GM18873 (cell line): ENCODE measurements around the gene CYP2A6.
"Not testable (repeated sequence)": the region's sequence is repeated elsewhere in the genome, so short reads cannot be mapped to it uniquely, and the experiment has no call there.

Source experiments
- ATAC-seq: cut with Tn5 transposase; IDR thresholded peaks from one replicate; pipeline ENCODE4 v1.9.1; 2021; ENCODE audit warnings: mild to moderate bottlenecking, moderate library complexity, moderate number of reproducible peaks; ENCODE audit not compliant: unreplicated experiment, low FRiP score

CYP2A6 gene, protein sequence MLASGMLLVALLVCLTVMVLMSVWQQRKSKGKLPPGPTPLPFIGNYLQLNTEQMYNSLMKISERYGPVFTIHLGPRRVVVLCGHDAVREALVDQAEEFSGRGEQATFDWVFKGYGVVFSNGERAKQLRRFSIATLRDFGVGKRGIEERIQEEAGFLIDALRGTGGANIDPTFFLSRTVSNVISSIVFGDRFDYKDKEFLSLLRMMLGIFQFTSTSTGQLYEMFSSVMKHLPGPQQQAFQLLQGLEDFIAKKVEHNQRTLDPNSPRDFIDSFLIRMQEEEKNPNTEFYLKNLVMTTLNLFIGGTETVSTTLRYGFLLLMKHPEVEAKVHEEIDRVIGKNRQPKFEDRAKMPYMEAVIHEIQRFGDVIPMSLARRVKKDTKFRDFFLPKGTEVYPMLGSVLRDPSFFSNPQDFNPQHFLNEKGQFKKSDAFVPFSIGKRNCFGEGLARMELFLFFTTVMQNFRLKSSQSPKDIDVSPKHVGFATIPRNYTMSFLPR

GRCh38 chr19:40850277-40850676 is at the start of gene CYP2A6:
TSS of gene CYP2A6 (minus strand) at chr19:40850447. CDS start at chr19:40850426, 21 bp downstream.
- ATAC-seq, result not testable (repeated sequence)

DNA sequence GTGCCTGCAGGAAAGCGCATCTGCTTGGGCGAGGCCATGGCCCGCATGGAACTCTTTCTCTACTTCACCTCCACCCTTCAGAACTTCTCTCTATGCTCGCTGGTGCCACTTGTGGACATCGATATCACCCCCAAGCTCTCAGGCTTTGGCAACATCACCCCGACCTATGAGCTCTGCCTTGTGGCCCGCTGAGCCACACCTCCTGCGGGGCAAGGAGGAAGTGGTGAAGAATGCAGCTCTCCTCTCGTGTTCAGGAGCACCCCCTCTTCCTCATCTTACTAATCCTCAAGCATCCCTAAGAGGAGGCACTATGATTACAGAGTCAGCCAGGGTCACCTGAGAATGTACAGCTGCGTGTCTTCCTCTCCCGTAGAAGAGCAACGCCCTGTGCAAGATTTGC is 49.7 kb upstream of the CYP2A6 start:
- ATAC-seq, result not testable (repeated sequence)

- ATAC-seq, result not testable (repeated sequence)
Measured at GRCh38 chr19:40896843-40897789, 46.9 kb upstream of the CYP2A6 start.

DNA sequence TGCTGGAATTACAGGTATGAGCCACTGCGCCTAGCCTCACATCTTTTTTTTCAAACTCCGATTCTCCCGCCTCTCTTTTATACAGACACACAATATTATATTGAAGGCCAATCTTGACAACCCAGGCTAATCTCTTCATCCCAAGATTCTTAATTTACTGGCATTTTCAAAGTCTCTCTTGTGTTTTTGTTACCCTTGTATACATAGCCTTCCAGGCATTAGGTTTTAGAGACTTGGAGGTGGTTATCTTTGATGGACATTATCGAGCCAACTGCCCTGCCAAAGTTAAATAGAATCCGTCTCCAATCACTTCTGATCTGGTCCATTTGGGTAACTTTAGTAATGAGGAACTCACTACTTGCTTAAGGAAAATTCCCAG is 46.2 kb upstream of the CYP2A6 start:
- ATAC-seq, result no peak

DNA sequence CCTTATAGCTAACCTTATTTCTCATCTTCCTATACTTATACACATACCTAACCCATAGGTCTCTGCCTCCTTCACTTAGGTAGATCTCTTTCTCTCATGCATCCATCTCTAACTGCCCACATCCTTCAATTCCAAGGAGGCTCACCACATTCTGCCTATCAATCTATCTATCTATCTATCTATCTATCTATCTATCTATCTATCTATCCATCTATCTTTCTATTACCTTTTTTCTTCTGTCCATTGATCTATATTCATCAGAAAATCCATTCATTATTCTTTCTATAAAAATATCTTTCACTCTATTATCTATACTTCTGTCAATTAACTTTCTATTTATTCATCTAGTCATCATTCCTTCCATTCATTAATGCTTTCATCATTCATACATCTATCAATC is 42.9 kb upstream of the CYP2A6 start:
- no peak for ATAC-seq

DNA sequence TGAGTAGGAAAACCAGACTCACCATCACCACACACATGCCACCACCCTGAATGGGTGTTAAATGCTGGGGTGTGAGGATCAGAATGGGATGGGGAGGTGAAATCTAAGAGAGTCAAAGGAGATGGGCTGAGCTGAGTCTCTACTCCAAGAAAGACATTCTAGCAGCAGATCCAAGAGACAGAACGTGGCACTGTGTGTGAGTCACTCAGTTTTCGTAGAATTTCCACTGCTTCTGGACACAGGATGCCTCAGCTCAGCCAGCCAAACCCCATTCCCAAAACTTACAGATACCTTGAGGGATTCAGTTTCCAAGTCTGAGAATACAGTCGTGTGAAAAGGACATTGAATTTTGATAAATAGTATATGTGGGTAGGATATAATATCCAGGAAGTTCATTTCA is 39.1 kb upstream of the CYP2A6 start:
- no peak for ATAC-seq

DNA sequence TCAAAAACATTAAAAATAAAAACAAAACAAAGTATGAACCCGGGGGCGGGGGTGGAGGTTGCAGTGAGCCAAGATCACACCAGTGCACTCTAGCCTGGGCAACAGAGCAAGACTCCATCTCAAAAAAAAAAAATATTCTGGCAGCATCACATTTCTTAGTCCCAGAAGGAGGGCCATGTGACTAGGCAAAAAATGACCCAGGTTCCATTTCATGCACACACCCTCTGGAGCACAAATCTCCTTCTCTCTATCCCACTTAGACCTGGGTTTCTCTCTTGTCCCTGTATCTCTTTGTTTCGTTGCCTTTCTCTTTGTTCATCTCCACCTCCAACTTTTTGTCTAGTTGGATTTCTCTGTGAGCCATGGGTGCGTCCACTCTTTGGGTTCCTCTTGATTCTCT is 37.9 kb upstream of the CYP2A6 start:
- ATAC-seq, result no peak

DNA sequence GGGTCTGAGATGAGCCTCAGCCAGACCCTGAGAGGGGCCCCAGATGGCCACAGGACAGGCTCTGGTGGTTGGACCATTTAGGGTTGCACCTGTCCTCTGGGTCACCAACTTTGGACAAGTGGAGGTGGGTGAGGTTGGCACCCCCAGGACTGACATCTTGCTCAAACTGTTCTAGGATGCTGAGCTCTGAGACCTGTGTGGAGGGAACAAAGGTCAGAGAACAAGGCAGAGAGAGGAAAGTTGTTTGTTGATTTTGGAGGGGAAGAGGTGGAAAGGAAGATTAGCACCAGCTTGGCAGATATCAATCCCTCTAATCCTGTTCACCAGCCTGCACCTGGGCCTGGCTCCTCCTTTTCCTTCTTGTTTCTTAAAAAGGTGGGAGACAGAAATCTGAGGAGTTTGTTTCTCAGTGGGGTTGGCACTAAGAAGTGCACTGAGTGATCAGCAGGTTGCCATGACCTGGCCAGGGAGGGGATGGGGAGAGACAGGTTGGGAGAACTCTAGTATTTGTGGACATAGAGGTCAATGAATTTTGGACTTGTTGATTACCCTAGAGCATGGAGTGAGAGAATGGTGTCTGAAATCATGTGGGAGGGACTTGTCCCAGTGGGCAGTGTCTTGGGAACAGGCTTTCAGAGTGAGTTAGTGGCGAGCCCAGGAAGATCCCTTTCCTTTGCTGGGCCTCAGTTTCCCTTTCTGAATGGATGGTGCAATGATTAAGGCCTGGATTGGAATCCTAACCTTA is 34.1 kb upstream of the CYP2A6 start:
- not testable (repeated sequence) for ATAC-seq

DNA sequence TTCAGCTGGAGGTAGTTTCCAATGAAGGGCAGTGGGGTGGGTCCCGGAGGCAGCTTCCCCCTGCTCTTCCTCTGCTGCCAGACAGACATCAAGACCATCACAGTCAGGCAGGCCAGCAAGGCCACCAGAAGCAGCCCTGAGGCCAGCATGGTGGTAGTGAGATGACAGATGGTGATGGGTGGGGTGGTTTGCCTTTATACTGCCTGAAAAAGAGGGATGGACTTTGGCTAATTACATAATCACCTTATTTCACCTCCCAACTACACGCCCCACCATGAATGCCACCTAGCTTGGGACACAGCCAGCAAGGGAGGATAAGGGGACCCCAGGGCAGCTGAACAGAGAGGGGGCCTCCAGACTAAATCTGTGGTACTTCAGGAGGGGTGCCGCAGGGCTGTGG is 31.8 kb upstream of the CYP2A6 start, which contains the start of gene CYP2A7:
CYP2A7 (minus strand) TSS at position 170 of the 400 bp plus-strand sequence; CDS start at position 149, 21 bp downstream.
- ATAC-seq, result not testable (repeated sequence)

DNA sequence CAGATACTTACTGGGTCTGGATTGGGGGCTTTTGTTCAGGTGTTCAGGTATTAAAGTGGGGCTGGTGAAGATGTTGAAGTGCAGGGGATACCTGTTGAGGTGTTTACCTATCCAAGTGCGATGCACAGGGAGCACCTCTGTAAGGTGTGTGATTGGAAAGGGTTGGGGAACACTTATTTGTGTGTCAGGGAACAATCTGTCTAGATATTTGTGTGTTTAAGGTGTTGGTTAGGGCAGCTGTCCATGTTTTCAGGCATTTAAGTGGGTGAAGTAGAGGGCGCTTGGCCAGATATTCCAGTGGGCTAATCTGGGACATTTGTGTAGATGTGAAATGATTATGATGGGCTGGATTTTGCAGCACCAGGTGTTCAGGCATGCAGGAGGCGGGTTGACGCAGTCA is 29.1 kb upstream of the CYP2A6 start:
- not testable (repeated sequence) for ATAC-seq

GRCh38 chr19:40875526-40875951 is 25.3 kb upstream of the CYP2A6 start:
- ATAC-seq, result not testable (repeated sequence)

- not testable (repeated sequence) for ATAC-seq
Measured at GRCh38 chr19:40874874-40875273, 24.6 kb upstream of the CYP2A6 start.

DNA sequence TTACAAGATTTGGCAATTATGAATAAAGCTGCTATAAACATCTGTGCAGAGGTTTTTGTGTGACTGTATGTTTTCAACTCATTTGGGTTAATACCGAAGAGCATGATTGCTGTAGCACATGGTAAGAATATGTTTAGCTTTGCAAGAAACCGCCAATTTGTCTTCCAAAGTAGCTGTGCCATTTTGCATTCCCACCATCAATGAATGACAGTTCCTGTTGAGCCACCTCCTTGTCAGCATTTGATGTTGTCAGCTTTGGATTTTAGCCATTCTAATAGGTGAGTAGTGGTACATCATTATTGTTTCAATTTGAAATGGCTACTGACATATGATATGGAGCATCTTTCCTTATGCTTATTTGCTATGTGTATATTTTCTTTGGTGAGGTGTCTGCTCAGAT is 23.6 kb upstream of the CYP2A6 start:
- not testable (repeated sequence) for ATAC-seq

DNA sequence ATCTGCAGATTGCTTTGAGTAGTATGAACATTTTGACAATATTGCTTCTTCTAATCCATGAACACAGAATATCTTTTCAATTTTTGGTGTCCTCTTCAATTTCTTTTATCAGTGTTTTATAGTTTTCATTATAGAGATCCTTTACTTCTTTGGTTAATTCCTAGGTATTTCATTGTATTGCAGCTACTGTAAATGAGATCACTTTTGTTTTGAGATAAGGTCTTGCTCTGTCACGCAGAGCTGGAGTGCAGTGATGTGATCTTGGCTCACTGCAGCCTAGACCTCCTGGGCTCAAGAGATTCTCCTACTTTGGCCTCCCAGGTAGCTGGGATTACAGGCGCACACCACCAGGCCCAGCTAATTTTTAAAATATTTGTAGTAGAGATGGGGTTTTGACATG is 22.0 kb upstream of the CYP2A6 start:
- ATAC-seq, result no peak

DNA sequence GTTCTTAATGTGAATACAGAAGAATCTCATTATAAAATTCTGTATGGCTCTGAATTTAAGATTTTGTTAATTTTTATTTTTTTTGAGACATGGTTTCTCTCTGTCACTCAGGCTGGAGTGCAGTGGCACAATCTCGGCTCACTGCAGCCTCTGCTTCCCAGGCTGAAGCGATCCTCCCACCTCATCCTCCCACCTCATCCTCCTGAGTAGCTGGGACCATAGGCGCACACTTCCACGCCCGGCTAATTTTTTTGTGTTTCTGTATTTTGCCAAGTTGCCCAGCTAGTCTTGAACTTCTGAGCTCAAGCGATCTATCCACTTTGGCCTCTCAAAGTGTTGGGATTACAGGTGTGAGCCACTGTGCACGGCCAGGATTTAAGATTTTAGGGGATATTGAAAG is 17.5 kb upstream of the CYP2A6 start:
- no peak for ATAC-seq

DNA sequence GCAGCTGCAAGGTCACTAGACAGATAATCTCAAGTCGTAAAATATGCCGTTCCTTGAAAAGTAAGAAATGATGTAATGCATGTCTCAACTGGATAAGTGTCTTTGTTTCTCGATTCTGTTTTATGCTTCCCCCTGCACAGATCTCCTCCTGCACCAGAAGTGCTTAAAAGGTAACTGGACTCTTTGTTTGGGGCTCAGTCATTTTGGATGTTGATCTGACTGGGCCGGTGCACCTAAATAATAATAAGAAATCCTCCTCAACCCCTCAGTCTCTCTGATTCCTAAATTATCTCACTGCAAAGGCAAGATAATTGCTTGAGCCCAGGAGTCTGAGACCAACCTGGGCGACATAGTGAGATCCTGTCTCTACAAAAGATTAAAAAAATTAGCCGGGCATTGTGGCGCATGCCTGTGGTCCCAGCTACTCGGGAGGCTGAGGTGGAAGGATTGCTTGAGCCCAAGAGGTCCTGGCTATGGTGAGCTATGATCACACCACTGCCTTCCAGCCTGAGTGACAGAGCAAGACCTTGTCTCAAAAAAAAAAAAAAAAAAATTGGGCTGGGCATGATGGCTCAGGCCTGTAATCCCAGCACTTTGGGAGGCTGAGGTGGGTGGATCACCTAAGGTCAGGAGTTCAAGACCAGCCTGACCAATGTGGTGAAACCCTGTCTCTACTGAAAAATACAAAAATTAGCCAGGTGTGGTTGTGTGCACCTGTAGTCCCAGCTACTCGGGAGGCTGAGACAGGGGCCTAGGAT is 14.7 kb upstream of the CYP2A6 start:
- not testable (repeated sequence) for ATAC-seq

- ATAC-seq, result no peak
Measured at GRCh38 chr19:40862785-40863184, 12.5 kb upstream of the CYP2A6 start.

DNA sequence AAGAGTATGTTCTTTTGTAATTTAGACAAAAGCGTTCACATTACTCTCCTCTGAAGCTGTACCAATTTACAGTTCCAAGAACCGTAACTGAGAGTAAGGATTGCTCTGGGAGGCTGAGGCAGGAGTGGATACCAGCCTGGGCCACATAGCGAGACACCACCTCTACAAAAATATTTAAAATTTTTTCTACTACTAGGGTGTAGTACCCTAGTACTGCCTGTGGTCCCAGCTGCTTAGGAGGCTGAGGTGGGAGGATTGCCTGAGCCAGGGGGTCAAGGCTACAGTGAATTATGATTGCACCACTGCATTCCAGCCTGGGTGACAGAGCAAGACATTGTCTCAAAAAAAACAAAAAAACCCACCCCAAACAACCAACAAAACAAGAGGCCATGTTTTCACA is 12.1 kb upstream of the CYP2A6 start:
- no peak for ATAC-seq

DNA sequence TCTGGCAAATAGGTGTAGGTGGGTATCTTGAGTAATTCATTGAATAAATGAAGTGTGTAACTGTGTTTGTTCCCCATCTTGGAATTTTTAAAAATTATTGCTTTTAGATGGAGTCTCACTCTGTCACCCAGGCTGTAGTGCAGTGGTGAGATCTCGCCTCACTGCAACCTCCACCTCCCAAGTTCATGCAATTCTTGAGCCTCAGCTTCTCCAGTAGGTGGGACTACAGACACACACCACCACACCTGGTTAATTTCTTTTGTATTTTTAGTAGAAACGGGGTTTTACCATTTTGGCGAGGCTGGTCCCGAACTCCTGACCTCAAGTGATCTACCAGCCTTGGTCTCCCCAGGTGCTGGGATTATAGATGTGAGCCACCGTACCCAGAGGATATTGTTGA is 7.9 kb upstream of the CYP2A6 start:
- no peak for ATAC-seq
